ENCODE data around the gene CBARP. TPM values are rescaled to one million over a fixed set of nuclear protein-coding genes. Genes with fewer than 3 reads are reported as not detected.

The CBARP gene
- total RNA-seq, 4 donors from 2014 or later: 0.38 to 1.6 (median 1.2) TPM

- Histone ChIP-seq H3K27me3 (no peaks in the 10 kb centered on the region), H3K36me3 (peaks cover 0 to 19% (median 2%) of the 10 kb centered on the region in 3 donors), H3K4me3 (peak overlapping the region; percentile 43 to 70 (median 56)), H3K9me3 (no peaks in the 10 kb centered on the region), H3K27ac (peak overlapping the region; percentile 86 to 99 (median 96)), H3K4me1 (peaks cover 71 to 94% (median 73%) of the 10 kb centered on the region in 3 donors)
- DNase-seq: no peak
- WGBS, 2 donors: 0% methylated on average over 26 of the region's 59 CpGs; no CpG with 5 or more reads in 1 of the 2 donors
- TF ChIP-seq POLR2A (IDR thresholded peaks at IDR 0.05) (no peak), CTCF (IDR thresholded peaks at IDR 0.05) (peak; percentile 93 to 100 (median 99))
- intact Hi-C loops (cut with DNase I): loop anchor here (2.0 kb wide), 1 partner anchor 22 kb away; no protein-coding TSS in a partner anchor
Observed at GRCh38 chr19:1266916-1267476, 29.2 kb upstream of the CBARP start.

DNA sequence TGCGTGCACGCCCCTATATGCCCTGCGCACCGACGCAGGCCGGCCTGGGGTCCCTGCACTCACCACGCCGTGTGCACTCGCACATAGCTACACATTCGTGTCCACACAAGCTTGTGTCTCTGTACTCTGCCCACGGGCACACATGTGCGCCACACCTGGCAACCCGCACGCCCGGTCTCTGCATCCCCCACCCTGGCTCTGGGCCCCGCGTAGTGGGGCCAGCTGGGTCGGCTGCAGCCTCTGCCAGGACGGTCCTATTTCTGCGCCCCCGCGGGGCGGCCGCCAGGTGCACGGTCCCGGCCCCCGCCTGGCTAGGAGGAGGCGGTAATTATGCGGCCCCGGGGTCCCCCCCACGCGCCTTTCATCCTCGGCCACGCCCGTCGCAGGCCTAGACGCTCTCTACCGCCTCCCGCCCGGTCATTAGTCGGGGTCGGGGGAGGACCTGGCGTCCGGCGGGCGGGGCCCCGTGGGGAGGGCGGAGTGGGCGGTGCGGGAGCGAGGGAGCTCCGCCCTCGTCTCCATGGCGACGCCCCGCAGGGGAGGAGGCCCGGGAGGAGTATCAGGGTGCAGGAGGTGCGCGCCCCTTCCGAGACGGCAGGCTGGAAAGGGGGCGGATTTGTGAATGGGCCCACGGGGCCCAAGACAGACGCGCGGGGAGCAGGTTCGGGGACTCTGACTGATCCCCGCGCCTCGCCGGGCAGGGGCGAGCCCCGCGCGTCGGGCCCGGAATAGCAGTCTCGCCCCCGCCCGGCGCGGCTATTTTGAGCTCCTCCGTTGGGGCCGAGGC is 28.5 kb upstream of the CBARP start:
- Histone ChIP-seq H3K27me3 (no peaks in the 10 kb centered on the region), H3K27ac (peak overlapping the region; percentile 86 to 99 (median 96)), H3K4me3 (peak overlapping the region; percentile 43 to 70 (median 56)), H3K36me3 (peaks cover 0 to 12% (median 0%) of the 10 kb centered on the region in 3 donors), H3K9me3 (no peaks in the 10 kb centered on the region), H3K4me1 (peaks cover 71 to 94% (median 73%) of the 10 kb centered on the region in 3 donors)
- TF ChIP-seq CTCF (IDR thresholded peaks at IDR 0.05) (peak in 1 of 6 experiments; percentile 14), POLR2A (IDR thresholded peaks at IDR 0.05) (peak in 1 of 4 donors; percentile 50)
- 0% methylated on average over 16 of the region's 84 CpGs; no CpG with 5 or more reads in 1 of the 2 donors for WGBS, 2 donors
- intact Hi-C loops (cut with DNase I): loop anchor here (2.0 kb wide), 1 partner anchor 22 kb away; no protein-coding TSS in a partner anchor
- DNase-seq: peak; percentile 52

DNA sequence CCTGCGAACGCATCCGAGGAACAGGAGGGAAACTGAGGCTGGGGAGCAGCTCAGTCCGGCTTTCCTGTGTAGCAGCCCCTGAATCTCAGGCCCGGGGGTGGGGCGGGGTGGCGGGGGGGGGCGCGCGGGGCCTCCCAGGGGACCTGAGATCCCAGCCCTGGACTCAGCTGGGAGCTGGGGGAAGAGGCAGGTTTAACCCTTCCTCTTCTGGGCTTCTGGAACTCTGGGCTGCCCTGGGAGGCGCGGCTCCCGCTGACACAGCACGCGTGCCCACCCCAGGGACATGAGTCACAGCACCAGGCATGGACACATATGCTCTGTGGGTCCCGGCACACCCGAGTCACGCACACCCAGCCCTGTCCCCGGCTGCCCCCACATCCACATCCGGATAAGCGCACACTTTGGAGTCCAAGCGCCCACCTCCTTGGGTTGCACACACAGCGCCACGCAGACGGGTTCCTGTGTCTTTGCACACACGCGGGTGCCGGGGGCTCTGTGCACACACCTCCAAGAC is 27.9 kb upstream of the CBARP start:
- peak overlapping the region; percentile 43 to 70 (median 56) for H3K4me3 ChIP-seq
- H3K36me3 ChIP-seq: peaks cover 0 to 6% (median 0%) of the 10 kb centered on the region in 3 donors
- H3K27ac ChIP-seq: peak overlapping the region; percentile 86 to 99 (median 96)
- no peaks in the 10 kb centered on the region for H3K27me3 ChIP-seq
- H3K4me1 ChIP-seq: peaks cover 67 to 94% (median 69%) of the 10 kb centered on the region in 3 donors
- no peak for DNase-seq
- 0% methylated on average over 2 of the region's 28 CpGs; no CpG with 5 or more reads in 1 of the 2 donors for WGBS, 2 donors
- intact Hi-C loops (cut with DNase I): loop anchor here (2.0 kb wide), 1 partner anchor 21 kb away; no protein-coding TSS in a partner anchor
- TF ChIP-seq CTCF (IDR thresholded peaks at IDR 0.05) (no peak), POLR2A (IDR thresholded peaks at IDR 0.05) (peak in 1 of 4 donors; percentile 5)
- H3K9me3 ChIP-seq: no peaks in the 10 kb centered on the region

- H3K27me3 ChIP-seq: no peaks in the 10 kb centered on the region
- no peaks in the 10 kb centered on the region for H3K36me3 ChIP-seq
- H3K9me3 ChIP-seq: no peaks in the 10 kb centered on the region
- DNase-seq: no peak
- H3K4me3 ChIP-seq: peak overlapping the region in 2 of 4 donors; percentile 62 to 70
- intact Hi-C loops (cut with DNase I): no loop called here
- peak overlapping the region; percentile 86 to 99 (median 96) for H3K27ac ChIP-seq
- H3K4me1 ChIP-seq: peaks cover 66 to 94% (median 69%) of the 10 kb centered on the region in 3 donors
- WGBS, 2 donors: 44% methylated on average over 14 of the region's 26 CpGs; no CpG with 5 or more reads in 1 of the 2 donors
- TF ChIP-seq CTCF (IDR thresholded peaks at IDR 0.05) (no peak), POLR2A (IDR thresholded peaks at IDR 0.05) (no peak)
Observed at GRCh38 chr19:1264801-1265614, 27.2 kb upstream of the CBARP start.
